Thoracic aorta (tissue), 2 donors: ENCODE data around the gene SOX18. TPM values are rescaled to one million over a fixed set of nuclear protein-coding genes. Genes with fewer than 3 reads are reported as not detected.

Source experiments
- ATAC-seq: fragments of 150-250 bp; one replicate; pipeline ENCODE4 v1.8.0; 2017; ENCODE audit warnings: low read depth; ENCODE audit not compliant: insufficient number of reproducible peaks, low FRiP score
- DNase-seq: peaks from one replicate; pipeline ENCODE4 v3.0.0-alpha.2; 2020; ENCODE audit warnings: low spot score
- H3K27ac ChIP-seq, 2 donors: fragments of 200-600 bp; sonication (generic); 1 replicate in 1 of 2; 2 replicates in 1 of 2; pipeline ENCODE4 v1.5.1; 2016; ENCODE audit warnings: mild to moderate bottlenecking in 2 of 2, moderate library complexity in 2 of 2
- H3K27me3 ChIP-seq: fragments of 200-600 bp; sonication (generic); replicated peaks from 2 replicates; pipeline ENCODE4 v1.6.0; 2016; ENCODE audit warnings: mild to moderate bottlenecking; ENCODE audit not compliant: insufficient read depth
- H3K36me3 ChIP-seq: fragments of 200-600 bp; sonication (generic); one replicate; pipeline ENCODE4 v1.5.1; 2016
- H3K4me1 ChIP-seq, 2 donors: fragments of 200-600 bp; sonication (generic); 1 replicate in 1 of 2; 2 replicates in 1 of 2; pipeline versions ENCODE4 v1.5.1 to v1.6.0; 2016; ENCODE audit warnings: low read depth in 2 of 2, mild to moderate bottlenecking in 1 of 2; ENCODE audit not compliant: control insufficient read depth in 1 of 2
- H3K4me3 ChIP-seq: fragments of 200-600 bp; sonication (generic); 2 replicates; pipeline ENCODE4 v1.5.1; 2016; ENCODE audit warnings: mild to moderate bottlenecking
- H3K9me3 ChIP-seq: fragments of 200-600 bp; sonication (generic); 2 replicates; pipeline ENCODE4 v1.5.1; 2016
- total RNA-seq, 2 donors: library from RNA; depleted of rRNA; stranded (reverse); fragments of >200 nt; gene quantifications; one replicate each; pipeline versions ENCODE4 v1.1.0 to v1.2.3, GENCODE V29; 2016
- TF ChIP-seq, protein P1 (sequence below): fragments of 200-600 bp; sonication (generic); IDR thresholded peaks from one replicate; pipeline ENCODE4 v1.5.1; 2019; ENCODE audit warnings: antibody characterized with exemption

The SOX18 gene
- total RNA-seq, 2 donors from 2014 or later = 4.2 to 15.3 TPM

DNA sequence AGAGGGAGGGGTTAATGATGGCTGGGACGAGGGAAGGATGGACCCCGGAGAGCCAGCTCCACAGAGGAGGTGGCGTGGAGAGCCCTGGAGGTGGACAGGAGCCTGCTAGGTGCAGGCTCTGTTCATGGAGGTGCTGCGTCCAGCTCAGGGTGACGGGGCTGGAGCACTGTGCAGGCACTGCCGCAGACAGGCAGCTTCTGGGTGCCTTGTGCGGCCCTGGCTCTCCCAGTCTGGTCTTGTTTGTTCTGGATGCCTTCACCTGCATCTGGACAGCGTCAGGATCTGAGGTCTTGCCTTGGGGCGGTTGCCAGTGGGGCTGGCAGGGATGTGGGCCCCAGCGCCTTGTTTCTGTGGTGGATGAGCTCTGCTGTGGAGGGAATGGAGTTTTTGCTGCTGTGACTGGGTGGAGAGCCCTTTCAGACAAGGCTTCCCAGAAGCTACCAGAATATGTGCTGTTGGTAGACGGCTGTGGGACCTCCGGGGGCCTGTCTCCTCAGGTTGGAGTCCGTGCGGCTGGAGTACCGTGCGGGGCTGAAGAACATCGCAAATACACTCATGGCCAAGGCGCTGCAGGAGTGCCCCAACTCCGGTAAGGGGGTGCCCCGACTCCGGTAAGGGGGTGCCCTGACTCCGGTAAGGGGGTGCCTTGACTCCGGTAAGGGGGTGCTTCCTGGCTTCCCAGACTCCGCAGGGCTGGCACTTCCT is 21.3 kb downstream of the SOX18 start:
- H3K27ac ChIP-seq = no peak overlapping the region
- ATAC-seq = no peak
- peaks cover 87% of the 10 kb centered on the region for H3K36me3 ChIP-seq

GRCh38 chr20:64025826-64026412 is 23.5 kb downstream of the SOX18 start:
- ATAC-seq (no peak), DNase-seq (no peak)
- H3K4me3 ChIP-seq = no peak overlapping the region
- H3K36me3 ChIP-seq = peaks cover 87% of the 10 kb centered on the region
- no peaks in the 10 kb centered on the region for H3K9me3 ChIP-seq
- H3K27me3 ChIP-seq = no peaks in the 10 kb centered on the region
- H3K27ac ChIP-seq = no peak overlapping the region
- TF ChIP-seq, protein P1, sequence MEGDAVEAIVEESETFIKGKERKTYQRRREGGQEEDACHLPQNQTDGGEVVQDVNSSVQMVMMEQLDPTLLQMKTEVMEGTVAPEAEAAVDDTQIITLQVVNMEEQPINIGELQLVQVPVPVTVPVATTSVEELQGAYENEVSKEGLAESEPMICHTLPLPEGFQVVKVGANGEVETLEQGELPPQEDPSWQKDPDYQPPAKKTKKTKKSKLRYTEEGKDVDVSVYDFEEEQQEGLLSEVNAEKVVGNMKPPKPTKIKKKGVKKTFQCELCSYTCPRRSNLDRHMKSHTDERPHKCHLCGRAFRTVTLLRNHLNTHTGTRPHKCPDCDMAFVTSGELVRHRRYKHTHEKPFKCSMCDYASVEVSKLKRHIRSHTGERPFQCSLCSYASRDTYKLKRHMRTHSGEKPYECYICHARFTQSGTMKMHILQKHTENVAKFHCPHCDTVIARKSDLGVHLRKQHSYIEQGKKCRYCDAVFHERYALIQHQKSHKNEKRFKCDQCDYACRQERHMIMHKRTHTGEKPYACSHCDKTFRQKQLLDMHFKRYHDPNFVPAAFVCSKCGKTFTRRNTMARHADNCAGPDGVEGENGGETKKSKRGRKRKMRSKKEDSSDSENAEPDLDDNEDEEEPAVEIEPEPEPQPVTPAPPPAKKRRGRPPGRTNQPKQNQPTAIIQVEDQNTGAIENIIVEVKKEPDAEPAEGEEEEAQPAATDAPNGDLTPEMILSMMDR = no peak
- H3K4me1 ChIP-seq = no peaks in the 10 kb centered on the region

More for the DNA sequence above, 21.3 kb downstream of the SOX18 start:
- Histone ChIP-seq H3K4me1 (no peaks in the 10 kb centered on the region), H3K9me3 (no peaks in the 10 kb centered on the region), H3K27me3 (no peaks in the 10 kb centered on the region), H3K4me3 (no peak overlapping the region)
- TF ChIP-seq, protein P1 = no peak
- no peak for DNase-seq

DNA sequence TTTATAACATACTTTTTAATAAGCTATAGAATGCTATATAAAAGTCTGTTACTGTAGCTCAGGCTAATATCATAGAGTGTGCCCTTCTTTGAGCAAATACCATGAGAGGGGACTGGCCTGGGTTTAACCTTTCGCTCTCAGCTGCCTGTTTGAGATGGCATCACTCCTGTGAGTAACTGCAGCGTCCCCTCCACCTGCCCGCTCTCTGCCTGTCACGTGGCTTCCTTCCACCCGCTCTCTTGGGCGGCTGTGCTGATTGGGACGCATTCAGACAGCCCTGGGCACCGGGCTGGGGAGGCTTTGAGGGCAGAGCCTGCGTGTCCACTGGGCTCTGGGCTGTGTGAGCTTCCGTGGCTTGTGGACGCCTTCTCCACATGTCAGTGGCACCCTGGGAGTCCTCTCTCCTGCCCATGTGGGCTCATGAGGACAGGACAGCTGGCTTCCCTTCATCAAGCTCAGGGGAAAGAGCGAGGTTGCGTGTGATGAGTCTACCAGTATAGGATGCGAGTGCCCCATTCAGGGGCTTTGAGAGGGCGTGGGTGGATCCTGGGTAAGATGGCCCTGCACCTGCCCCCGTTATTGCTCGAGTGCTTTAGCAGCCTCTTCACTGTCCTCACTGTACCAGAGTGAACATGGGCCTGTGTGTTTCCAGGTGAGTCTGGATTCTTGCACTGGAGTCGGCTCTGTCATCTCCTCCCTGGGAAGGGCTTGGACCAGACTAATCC is 24.2 kb downstream of the SOX18 start:
- H3K27ac ChIP-seq = no peak overlapping the region
- TF ChIP-seq, protein P1 = no peak
- H3K4me1 ChIP-seq = no peaks in the 10 kb centered on the region
- ATAC-seq = no peak
- H3K4me3 ChIP-seq = no peak overlapping the region
- no peaks in the 10 kb centered on the region for H3K27me3 ChIP-seq
- H3K36me3 ChIP-seq = peaks cover 81% of the 10 kb centered on the region
- DNase-seq = no peak
- no peaks in the 10 kb centered on the region for H3K9me3 ChIP-seq

DNA sequence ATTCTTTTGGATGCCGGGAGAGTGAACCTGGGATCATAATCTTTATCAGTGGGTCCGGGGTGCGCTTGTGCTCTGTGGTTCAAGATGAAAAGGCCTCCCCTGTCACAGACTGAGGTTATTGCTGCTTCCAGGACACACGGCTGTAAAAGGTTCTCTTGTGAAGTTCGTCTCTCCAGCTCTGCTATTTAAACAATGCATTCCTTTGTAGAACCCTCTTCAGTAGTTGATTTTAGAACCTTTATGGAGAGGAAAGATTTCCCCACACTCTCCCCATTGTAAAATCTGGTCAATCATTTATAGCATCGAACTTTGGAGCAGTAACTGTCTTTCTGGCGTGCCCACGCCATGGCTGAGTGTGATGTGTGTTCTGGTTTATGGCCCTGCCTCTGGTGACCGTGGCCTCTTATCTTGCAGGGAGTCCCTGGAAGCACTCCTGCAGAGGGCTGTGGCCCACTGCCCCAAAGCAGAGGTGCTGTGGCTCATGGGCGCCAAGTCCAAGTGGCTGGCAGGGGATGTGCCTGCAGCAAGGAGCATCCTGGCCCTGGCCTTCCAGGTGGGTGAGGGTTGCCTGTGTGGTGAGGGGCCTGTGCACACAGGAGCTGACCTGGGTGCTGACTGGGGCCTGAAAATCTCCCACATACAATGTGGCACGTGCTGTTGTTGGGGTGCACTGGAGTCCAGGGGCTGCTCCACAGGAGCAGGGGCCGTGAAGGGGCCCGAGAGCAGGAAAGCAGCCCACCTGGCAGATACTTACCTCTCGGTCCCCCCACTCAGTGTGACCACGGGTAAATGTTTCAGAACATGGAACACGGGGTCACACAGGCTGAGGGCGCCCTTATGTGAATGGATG is 25.1 kb downstream of the SOX18 start:
- peaks cover 76% of the 10 kb centered on the region for H3K36me3 ChIP-seq
- H3K27me3 ChIP-seq = no peaks in the 10 kb centered on the region
- no peaks in the 10 kb centered on the region for H3K4me1 ChIP-seq
- DNase-seq (no peak), ATAC-seq (no peak)
- TF ChIP-seq, protein P1 = no peak
- H3K9me3 ChIP-seq = no peaks in the 10 kb centered on the region
- H3K27ac ChIP-seq = no peak overlapping the region
- H3K4me3 ChIP-seq = no peak overlapping the region
